Stimulated activated CD8-positive, alpha-beta memory T cell treated with anti-CD3 and anti-CD28 coated beads, Interleukin-12 subunit alpha, Interleukin-12 subunit beta, amount 100 ng/mL, for 4 hours (primary cell): ENCODE results near the gene FMO2.

Experiments
- DNase-seq: peaks from one replicate; pipeline ENCODE4 v3.0.0-alpha.2; 2020; ENCODE audit warnings: low read depth

FMO2 gene

GRCh38 chr1:171174560-171175294 is 10.4 kb upstream of the FMO2 start:
- DNase-seq = no peak

- no peak for DNase-seq
Measured at GRCh38 chr1:171177261-171177660, 7.8 kb upstream of the FMO2 start.

- no peak for DNase-seq
Measured at GRCh38 chr1:171179318-171180227, 5.5 kb upstream of the FMO2 start.

- no peak for DNase-seq
Measured at GRCh38 chr1:171180670-171181069, 4.4 kb upstream of the FMO2 start.

GRCh38 chr1:171188388-171189266 is 3.5 kb downstream of the FMO2 start:
- DNase-seq = no peak

- no peak for DNase-seq
Measured at GRCh38 chr1:171191992-171192391, 6.9 kb downstream of the FMO2 start.

- DNase-seq = no peak
Measured at GRCh38 chr1:171195767-171196166, 10.7 kb downstream of the FMO2 start.

- no peak for DNase-seq
Measured at GRCh38 chr1:171196351-171196750, 11.3 kb downstream of the FMO2 start.

- no peak for DNase-seq
Measured at GRCh38 chr1:171198081-171198480, 13.0 kb downstream of the FMO2 start.

GRCh38 chr1:171204296-171204695 is 19.2 kb downstream of the FMO2 start:
- DNase-seq = no peak

GRCh38 chr1:171206204-171206977 is 21.3 kb downstream of the FMO2 start:
- no peak for DNase-seq

GRCh38 chr1:171206978-171207355 is 21.9 kb downstream of the FMO2 start:
- no peak for DNase-seq

- DNase-seq = no peak
Measured at GRCh38 chr1:171207377-171207776, 22.3 kb downstream of the FMO2 start.

- DNase-seq = no peak
Measured at GRCh38 chr1:171210355-171210754, 25.3 kb downstream of the FMO2 start.

- DNase-seq = no peak
Measured at GRCh38 chr1:171212607-171213351, 27.7 kb downstream of the FMO2 start.

GRCh38 chr1:171213559-171214454 is 28.7 kb downstream of the FMO2 start:
- DNase-seq = no peak

GRCh38 chr1:171217658-171218443 is 32.8 kb downstream of the FMO2 start:
- no peak for DNase-seq

- DNase-seq = no peak
Measured at GRCh38 chr1:171218661-171219060, 33.6 kb downstream of the FMO2 start.
